H9 (cell line): ENCODE measurements around the gene MORC1. TPM values are rescaled to one million over a fixed set of nuclear protein-coding genes. Genes with fewer than 3 reads are reported as not detected.

ENCODE experiments used
- DNase-seq: peaks from one replicate; pipeline ENCODE4 v3.0.0-alpha.2; 2017
- H2AFZ ChIP-seq: one replicate; pipeline ENCODE4 v1.6.1; 2013; ENCODE audit warnings: mild to moderate bottlenecking, low read length, control low read depth, moderate library complexity
- H2AK5ac ChIP-seq: 2 replicates; pipeline ENCODE4 v1.6.1; 2013; ENCODE audit warnings: low read length, control low read depth, mixed read lengths; ENCODE audit not compliant: insufficient read length
- H2BK120ac ChIP-seq: one replicate; pipeline ENCODE4 v1.6.1; 2013; ENCODE audit warnings: low read depth, mild to moderate bottlenecking, low read length, control low read depth, inconsistent platforms; ENCODE audit not compliant: poor library complexity, severe bottlenecking
- H2BK12ac ChIP-seq: 2 replicates; pipeline ENCODE4 v1.6.1; 2013; ENCODE audit warnings: low read length, control low read depth, mixed read lengths, low read depth; ENCODE audit not compliant: insufficient read length
- H2BK15ac ChIP-seq: 2 replicates; pipeline ENCODE4 v1.6.1; 2013; ENCODE audit warnings: low read depth, low read length, control low read depth
- H2BK20ac ChIP-seq: one replicate; pipeline ENCODE4 v1.6.1; 2013; ENCODE audit warnings: low read depth, mild to moderate bottlenecking, low read length, control low read depth, inconsistent platforms; ENCODE audit not compliant: poor library complexity, severe bottlenecking
- H2BK5ac ChIP-seq: 2 replicates; pipeline ENCODE4 v1.6.1; 2013; ENCODE audit warnings: low read length, control low read depth, mixed read lengths; ENCODE audit not compliant: insufficient read length
- H3K14ac ChIP-seq: 2 replicates; pipeline ENCODE4 v1.6.1; 2013; ENCODE audit warnings: low read length, control low read depth; ENCODE audit not compliant: insufficient read depth
- H3K18ac ChIP-seq: 2 replicates; pipeline ENCODE4 v1.6.1; 2013; ENCODE audit warnings: low read depth, mild to moderate bottlenecking, mixed read lengths, low read length, control low read depth; ENCODE audit not compliant: insufficient read length
- H3K23ac ChIP-seq: 2 replicates; pipeline ENCODE4 v1.6.1; 2013; ENCODE audit warnings: low read length, control low read depth, mixed read lengths, low read depth; ENCODE audit not compliant: insufficient read length
- H3K23me2 ChIP-seq: 2 replicates; pipeline ENCODE4 v1.6.1; 2013; ENCODE audit warnings: low read depth, mild to moderate bottlenecking, mixed read lengths, low read length, control low read depth; ENCODE audit not compliant: insufficient read length, poor library complexity, severe bottlenecking
- H3K27ac ChIP-seq: 2 replicates; pipeline ENCODE4 v1.5.1; 2013; ENCODE audit warnings: low read length, control low read depth, mixed read lengths, low read depth; ENCODE audit not compliant: insufficient read length
- H3K27me3 ChIP-seq: 2 replicates; pipeline ENCODE4 v1.6.1; 2013; ENCODE audit warnings: low read length, control low read depth, inconsistent platforms; ENCODE audit not compliant: insufficient read depth
- H3K4ac ChIP-seq: 2 replicates; pipeline ENCODE4 v1.6.1; 2013; ENCODE audit warnings: low read depth, mild to moderate bottlenecking, control low read depth, inconsistent platforms, low read length, moderate library complexity
- H3K4me1 ChIP-seq: 2 replicates; pipeline ENCODE4 v1.6.1; 2013; ENCODE audit warnings: low read length, control low read depth, inconsistent platforms; ENCODE audit not compliant: insufficient read depth
- H3K4me2 ChIP-seq: 2 replicates; pipeline ENCODE4 v1.6.1; 2013; ENCODE audit warnings: low read length, control low read depth, mixed read lengths; ENCODE audit not compliant: insufficient read length, insufficient read depth
- H3K56ac ChIP-seq: 2 replicates; pipeline ENCODE4 v1.6.1; 2013; ENCODE audit warnings: low read depth, mild to moderate bottlenecking, mixed read lengths, low read length, control low read depth; ENCODE audit not compliant: insufficient read length
- H3K79me1 ChIP-seq: 2 replicates; pipeline ENCODE4 v1.6.1; 2013; ENCODE audit warnings: low read depth, mild to moderate bottlenecking, moderate library complexity, low read length, control low read depth, inconsistent platforms; ENCODE audit not compliant: insufficient read depth, poor library complexity, severe bottlenecking
- H3K79me2 ChIP-seq: 2 replicates; pipeline ENCODE4 v1.6.1; 2013; ENCODE audit warnings: low read length, control low read depth, inconsistent platforms; ENCODE audit not compliant: insufficient read depth
- H3K9ac ChIP-seq: 2 replicates; pipeline ENCODE4 v1.6.1; 2013; ENCODE audit warnings: low read length, control low read depth, mixed read lengths; ENCODE audit not compliant: insufficient read length; ENCODE audit errors: extremely low read depth
- H3K9me3 ChIP-seq: one replicate; pipeline ENCODE4 v1.6.1; 2013; ENCODE audit warnings: low read depth, low read length, inconsistent platforms; ENCODE audit not compliant: control insufficient read depth
- H3T11ph ChIP-seq: one replicate; pipeline ENCODE4 v1.6.1; 2013; ENCODE audit warnings: mild to moderate bottlenecking, low read length, control low read depth, inconsistent platforms
- H4K20me1 ChIP-seq: one replicate; pipeline ENCODE4 v1.6.1; 2013; ENCODE audit not compliant: control insufficient read depth, insufficient read length, insufficient read depth
- H4K5ac ChIP-seq: 2 replicates; pipeline ENCODE4 v1.6.1; 2013; ENCODE audit warnings: low read depth, mild to moderate bottlenecking, mixed read lengths, low read length, control low read depth; ENCODE audit not compliant: insufficient read length
- H4K8ac ChIP-seq: replicated peaks from 2 replicates; pipeline ENCODE4 v1.6.1; 2013; ENCODE audit warnings: low read length, control low read depth, mixed read lengths, low read depth; ENCODE audit not compliant: insufficient read length
- H4K91ac ChIP-seq: 2 replicates; pipeline ENCODE4 v1.6.1; 2013; ENCODE audit warnings: low read depth, mild to moderate bottlenecking, moderate library complexity, mixed read lengths, low read length, control low read depth; ENCODE audit not compliant: insufficient read length
- H3K27ac Mint-ChIP-seq, 3 experiments: 2 replicates in 2 of 3; 3 replicates in 1 of 3; pipeline ENCODE4 v1.8.0; 2020 to 2021; ENCODE audit warnings: mixed read lengths in 3 of 3, mild to moderate bottlenecking in 1 of 3, moderate library complexity in 1 of 3
- H3K27me3 Mint-ChIP-seq: 2 replicates; pipeline ENCODE4 v1.8.0; 2021; ENCODE audit warnings: low read depth, mild to moderate bottlenecking, moderate library complexity, mixed read lengths
- H3K36me3 Mint-ChIP-seq, 3 experiments: 2 replicates in 2 of 3; 3 replicates in 1 of 3; pipeline ENCODE4 v1.8.0; 2020 to 2021; ENCODE audit warnings: low read depth in 3 of 3, mixed read lengths in 3 of 3; ENCODE audit not compliant: insufficient read depth in 1 of 3
- H3K4me1 Mint-ChIP-seq, 2 experiments: 2 replicates each; pipeline ENCODE4 v1.8.0; 2020; ENCODE audit warnings: mixed read lengths in 2 of 2
- H3K4me3 Mint-ChIP-seq, 2 experiments: 2 replicates in 1 of 2; 3 replicates in 1 of 2; pipeline ENCODE4 v1.8.0; 2020 to 2021; ENCODE audit warnings: mild to moderate bottlenecking in 2 of 2, mixed read lengths in 2 of 2, moderate library complexity in 1 of 2
- H3K9me3 Mint-ChIP-seq, 2 experiments: 2 replicates in 1 of 2; 3 replicates in 1 of 2; pipeline ENCODE4 v1.8.0; 2020; ENCODE audit warnings: mild to moderate bottlenecking in 2 of 2, mixed read lengths in 2 of 2, moderate library complexity in 1 of 2
- CTCF ChIP-seq: fragments of 200-600 bp; sonication (generic); conservative IDR thresholded peaks from 3 replicates; pipeline ENCODE4 v1.8.0; 2021; ENCODE audit warnings: antibody characterized with exemption, mild to moderate bottlenecking
- total RNA-seq: library from RNA; stranded (reverse); gene quantifications from 2 replicates; pipeline ENCODE4 v1.2.1, GENCODE V29; 2021

The MORC1 gene
- total RNA-seq, 1 experiment from 2014 or later = not detected

- H3K79me1 ChIP-seq = no peaks in the 10 kb centered on the region
- H4K91ac ChIP-seq = no peak overlapping the region
- no peak overlapping the region for H3K27ac ChIP-seq
- no peak overlapping the region for H2BK120ac ChIP-seq
- H3T11ph ChIP-seq = no peak overlapping the region
- H4K5ac ChIP-seq = no peak overlapping the region
- no peaks in the 10 kb centered on the region for H3K27me3 ChIP-seq
- no peaks in the 10 kb centered on the region for H4K20me1 ChIP-seq
- H2BK15ac ChIP-seq = no peak overlapping the region
- TF ChIP-seq CTCF = no peak
- H3K9me3 ChIP-seq = no peaks in the 10 kb centered on the region
- Mint-ChIP-seq H3K27me3 (no peaks in the 10 kb centered on the region), H3K4me1 (peaks cover 0 to 3% of the 10 kb centered on the region in 2 experiments; a peak in 1 of 4 replicates), H3K4me3 (no peak overlapping the region), H3K27ac (no peak overlapping the region), H3K9me3 (no peaks in the 10 kb centered on the region), H3K36me3 (no peaks in the 10 kb centered on the region)
- H2BK5ac ChIP-seq = no peak overlapping the region
- no peak overlapping the region for H3K14ac ChIP-seq
- no peak overlapping the region for H4K8ac ChIP-seq
- H3K18ac ChIP-seq = no peak overlapping the region
- H2AFZ ChIP-seq = no peak overlapping the region
- H3K4me2 ChIP-seq = no peak overlapping the region
- H3K4ac ChIP-seq = no peak overlapping the region
- no peak overlapping the region for H2BK20ac ChIP-seq
- no peaks in the 10 kb centered on the region for H3K23me2 ChIP-seq
- H3K23ac ChIP-seq = no peak overlapping the region
- H3K9ac ChIP-seq = no peak overlapping the region
- DNase-seq = no peak
- no peak overlapping the region for H2BK12ac ChIP-seq
- H2AK5ac ChIP-seq = no peak overlapping the region
- H3K79me2 ChIP-seq = no peaks in the 10 kb centered on the region
- no peak overlapping the region for H3K56ac ChIP-seq
- no peaks in the 10 kb centered on the region for H3K4me1 ChIP-seq
These were observed 92.0 kb downstream of the MORC1 start for GRCh38 chr3:109025896-109026295.
